Endothelial cell of umbilical vein (primary cell): ENCODE measurements around the gene PFKFB3. TPM values are rescaled to one million over a fixed set of nuclear protein-coding genes. Genes with fewer than 3 reads are reported as not detected.

Source experiments
- BruUV-seq: library from RNA; stranded (reverse); fragments of 400-500 nt; replicated peaks from 2 replicates; lab custom pipeline; 2021; lab: Mats Ljungman, UMichigan
- CTCF ChIA-PET: fragments of 300-600, 350-600 bp; sonication (Branson Sonifier 250); formaldehyde crosslinking; loops from one replicate; lab custom pipeline; 2021; ENCODE audit warnings: antibody characterized with exemption, inconsistent platforms; lab: Charles Lee
- POLR2A ChIA-PET: fragments of 300-600, 350-600 bp; sonication (Branson Sonifier 250); formaldehyde crosslinking; loops from one replicate; lab custom pipeline; 2021; ENCODE audit warnings: antibody characterized with exemption, inconsistent platforms; lab: Charles Lee
- DNase-seq: peaks from one replicate; pipeline ENCODE4 v3.0.0-alpha.2; 2011; ENCODE audit warnings: low read depth, low spot score
- FAIRE-seq: peaks from 2 replicates; lab custom pipeline; 2011; peaks lifted over from hg19 to GRCh38; lab: Jason Lieb, UNC
- H2AFZ ChIP-seq: 2 replicates; pipeline ENCODE4 v1.6.0; 2012; ENCODE audit warnings: low read depth, low read length, control low read depth, inconsistent platforms
- H3K27ac ChIP-seq: 2 replicates; pipeline ENCODE4 v1.5.1; 2011; ENCODE audit warnings: low read depth, mild to moderate bottlenecking, control low read depth, low read length, moderate library complexity; ENCODE audit not compliant: insufficient read depth
- H3K27me3 ChIP-seq, 2 experiments: 2 replicates each; pipeline versions ENCODE4 v1.6.0 to v1.6.1; 2011; ENCODE audit warnings: low read length in 2 of 2, mixed read lengths in 1 of 2; ENCODE audit not compliant: control insufficient read depth in 2 of 2, insufficient read depth in 2 of 2
- H3K36me3 ChIP-seq, 2 experiments: 2 replicates in 1 of 2; 3 replicates in 1 of 2; pipeline ENCODE4 v1.5.1; 2011; ENCODE audit warnings: low read length in 2 of 2, mild to moderate bottlenecking in 1 of 2, moderate library complexity in 1 of 2; ENCODE audit not compliant: control insufficient read depth in 2 of 2, insufficient read depth in 2 of 2; ENCODE audit errors: extremely low read depth in 1 of 2
- H3K4me1 ChIP-seq: 3 replicates; pipeline ENCODE4 v1.5.1; 2011; ENCODE audit warnings: mild to moderate bottlenecking, low read length; ENCODE audit not compliant: control insufficient read depth, insufficient read depth; ENCODE audit errors: extremely low read depth
- H3K4me2 ChIP-seq: 2 replicates; pipeline ENCODE4 v1.6.1; 2011; ENCODE audit warnings: low read length, control low read depth, mixed read lengths; ENCODE audit not compliant: insufficient read depth
- H3K4me3 ChIP-seq, 3 experiments: fragments of 200-600 bp in 1 of 3; sonication (generic), shearing (Covaris generic) in 1 of 3; replicated peaks in 1 of 3; 2 replicates each; pipeline ENCODE4 v1.5.1; 2011 to 2016; ENCODE audit warnings: control low read depth in 3 of 3, low read length in 3 of 3, mild to moderate bottlenecking in 2 of 3, inconsistent platforms in 1 of 3, low read depth in 1 of 3, moderate library complexity in 1 of 3; ENCODE audit not compliant: insufficient read depth in 1 of 3
- H3K79me2 ChIP-seq: 2 replicates; pipeline ENCODE4 v1.6.0; 2012; ENCODE audit warnings: low read length, inconsistent platforms; ENCODE audit not compliant: control insufficient read depth, insufficient read depth
- H3K9ac ChIP-seq: replicated peaks from 2 replicates; pipeline ENCODE3; 2011; ENCODE audit warnings: low read length, control low read depth; ENCODE audit not compliant: insufficient read depth; ENCODE audit errors: extremely low read depth
- H3K9me1 ChIP-seq: replicated peaks from 3 replicates; pipeline ENCODE4 v1.6.0; 2011; ENCODE audit warnings: mild to moderate bottlenecking, low read length; ENCODE audit not compliant: control insufficient read depth, insufficient read depth; ENCODE audit errors: extremely low read depth
- H3K9me3 ChIP-seq: replicated peaks from 2 replicates; pipeline ENCODE4 v1.5.1; 2012; ENCODE audit warnings: low read length, inconsistent platforms; ENCODE audit not compliant: control insufficient read depth, insufficient read depth
- H4K20me1 ChIP-seq: replicated peaks from 2 replicates; pipeline ENCODE3; 2011; ENCODE audit warnings: mild to moderate bottlenecking, low read length; ENCODE audit not compliant: control insufficient read depth, insufficient read depth; ENCODE audit errors: extremely low read depth
- EZH2 ChIP-seq: IDR thresholded peaks from 2 replicates; pipeline ENCODE4 v1.6.1; 2012; ENCODE audit warnings: borderline replicate concordance, low read depth, mild to moderate bottlenecking, moderate library complexity, low read length, inconsistent platforms; ENCODE audit not compliant: severe bottlenecking
- FOS ChIP-seq: IDR thresholded peaks from 2 replicates; pipeline ENCODE4 v1.6.1; 2011; ENCODE audit warnings: mild to moderate bottlenecking, low read length, moderate library complexity, borderline replicate concordance; ENCODE audit not compliant: insufficient read depth
- GATA2 ChIP-seq: IDR thresholded peaks from 2 replicates; pipeline ENCODE4 v1.7.0; 2011; ENCODE audit warnings: low read depth, mild to moderate bottlenecking, moderate library complexity, mixed read lengths, low read length; ENCODE audit not compliant: insufficient read length, insufficient read depth
- JUN ChIP-seq: IDR thresholded peaks from 2 replicates; pipeline ENCODE4 v1.6.1; 2011; ENCODE audit warnings: borderline replicate concordance, low read depth; ENCODE audit not compliant: insufficient read length, insufficient read depth
- POLR2A ChIP-seq: IDR thresholded peaks from 2 replicates; pipeline ENCODE4 v1.6.1; 2012; ENCODE audit warnings: low read depth, mild to moderate bottlenecking, control low read depth, low read length
- dilution Hi-C: fragments of 300-500 bp; cut with MboI; formaldehyde crosslinking; loops from one replicate; pipeline ENCODE4 v1.15.0; 2019; ENCODE audit warnings: low sequenced_read_pairs; ENCODE audit not compliant: extremely low pct_ligation_motif_present
- intact Hi-C: fragments of 100-400 bp; cut with micrococcal nuclease; formaldehyde crosslinking; loops from one replicate; pipeline ENCODE4 v1.10.0; 2022
- polyA plus RNA-seq, 4 experiments: library from polyadenylated mRNA; depleted of rRNA in 3 of 4; stranded (reverse) in 3 of 4; unstranded in 1 of 4; fragments of >200 nt; gene quantifications; 2 replicates each; pipeline versions ENCODE4 v1.2.1 to v1.2.3, GENCODE V29; 2011 to 2012; ENCODE audit warnings: missing spikeins in 1 of 4
- total RNA-seq: library from RNA; stranded (reverse); gene quantifications from 2 replicates; pipeline ENCODE4 v1.2.3, GENCODE V29; 2021
- TF ChIP-seq, protein P1 (sequence below): IDR thresholded peaks from 2 replicates; pipeline ENCODE4 v1.6.1; 2011; ENCODE audit not compliant: insufficient read depth, insufficient read length
- TF ChIP-seq, protein P2 (sequence below), 2 donors: IDR thresholded peaks; 1 replicate in 1 of 2; 2 replicates in 1 of 2; pipeline ENCODE4 v1.5.1; 2011; ENCODE audit warnings: low read length in 2 of 2, mild to moderate bottlenecking in 2 of 2, moderate library complexity in 2 of 2, control low read depth in 1 of 2, inconsistent platforms in 1 of 2, low read depth in 1 of 2; ENCODE audit not compliant: insufficient read depth in 1 of 2; ENCODE audit errors: extremely low read depth in 1 of 2

The PFKFB3 gene
- total and polyA plus RNA-seq, 2 donors (not counting 3 experiments of a cell fraction or from before 2014, with no cell fraction given), result 15.8 to 33.7 TPM

DNA sequence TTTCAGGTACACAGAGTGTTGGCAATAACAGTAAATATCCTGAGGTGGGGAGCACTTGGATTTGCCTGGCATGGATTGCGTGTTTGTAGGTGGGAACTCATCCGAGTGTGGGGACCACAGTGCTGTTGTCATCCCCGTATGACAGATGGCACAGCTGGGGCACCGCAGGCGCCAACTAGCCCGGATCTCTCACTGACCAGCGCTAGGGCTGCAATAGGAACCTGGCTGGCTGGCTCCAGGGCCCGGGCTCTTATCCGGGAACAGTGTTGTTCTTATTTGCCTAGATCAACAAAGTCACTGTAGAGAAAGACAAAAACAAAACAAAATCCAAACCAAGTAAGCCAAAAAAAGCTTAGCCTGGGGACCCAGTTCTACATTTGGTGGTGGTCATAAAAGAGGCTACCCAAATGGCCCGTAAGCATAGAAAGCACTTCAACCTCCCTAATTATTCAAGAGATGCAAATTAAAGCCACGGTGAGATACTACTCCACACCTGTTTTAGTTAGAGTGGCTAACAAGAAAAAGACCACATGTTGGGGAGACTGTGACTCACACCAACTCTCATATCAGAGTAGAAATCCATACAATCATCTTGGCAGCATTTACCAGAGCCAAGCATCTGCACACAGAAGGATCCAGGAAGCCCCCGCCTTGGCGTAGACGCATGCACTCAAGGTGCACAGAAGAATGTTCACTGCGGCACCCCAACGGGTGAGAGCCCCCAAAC is 27.2 kb upstream of the PFKFB3 start:
- ChIA-PET CTCF (interaction anchor here (1.2 to 3.6 kb wide), 2 partner anchors 27 to 226 kb away, joined by 6 to 15 read pairs; partner anchors contain the start of gene PFKFB3), POLR2A (no interaction called here)
- H3K36me3 ChIP-seq, result peaks cover 0 to 2% of the 10 kb centered on the region in 2 experiments
- H3K4me3 ChIP-seq, result no peak overlapping the region
- no peak overlapping the region for H3K4me2 ChIP-seq
- TF ChIP-seq FOS, result no peak
- TF ChIP-seq EZH2, result no peak
- TF ChIP-seq, protein P1, sequence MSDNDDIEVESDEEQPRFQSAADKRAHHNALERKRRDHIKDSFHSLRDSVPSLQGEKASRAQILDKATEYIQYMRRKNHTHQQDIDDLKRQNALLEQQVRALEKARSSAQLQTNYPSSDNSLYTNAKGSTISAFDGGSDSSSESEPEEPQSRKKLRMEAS, result no peak
- no peak for TF ChIP-seq GATA2
- TF ChIP-seq POLR2A, result no peak
- no peak for TF ChIP-seq JUN
- TF ChIP-seq, protein P2, sequence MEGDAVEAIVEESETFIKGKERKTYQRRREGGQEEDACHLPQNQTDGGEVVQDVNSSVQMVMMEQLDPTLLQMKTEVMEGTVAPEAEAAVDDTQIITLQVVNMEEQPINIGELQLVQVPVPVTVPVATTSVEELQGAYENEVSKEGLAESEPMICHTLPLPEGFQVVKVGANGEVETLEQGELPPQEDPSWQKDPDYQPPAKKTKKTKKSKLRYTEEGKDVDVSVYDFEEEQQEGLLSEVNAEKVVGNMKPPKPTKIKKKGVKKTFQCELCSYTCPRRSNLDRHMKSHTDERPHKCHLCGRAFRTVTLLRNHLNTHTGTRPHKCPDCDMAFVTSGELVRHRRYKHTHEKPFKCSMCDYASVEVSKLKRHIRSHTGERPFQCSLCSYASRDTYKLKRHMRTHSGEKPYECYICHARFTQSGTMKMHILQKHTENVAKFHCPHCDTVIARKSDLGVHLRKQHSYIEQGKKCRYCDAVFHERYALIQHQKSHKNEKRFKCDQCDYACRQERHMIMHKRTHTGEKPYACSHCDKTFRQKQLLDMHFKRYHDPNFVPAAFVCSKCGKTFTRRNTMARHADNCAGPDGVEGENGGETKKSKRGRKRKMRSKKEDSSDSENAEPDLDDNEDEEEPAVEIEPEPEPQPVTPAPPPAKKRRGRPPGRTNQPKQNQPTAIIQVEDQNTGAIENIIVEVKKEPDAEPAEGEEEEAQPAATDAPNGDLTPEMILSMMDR (IDR thresholded peaks at IDR 0.05; ENCODE audit: extremely low read depth in 1 of 2, insufficient read depth in 1 of 2, low read depth in 1 of 2, low read length in 2 of 2), result no peak
- no peaks in the 10 kb centered on the region for H3K9me1 ChIP-seq
- H3K9ac ChIP-seq, result no peak overlapping the region
- DNase-seq (no peak), FAIRE-seq (no peak)
- no peak overlapping the region for H2AFZ ChIP-seq
- no peaks in the 10 kb centered on the region for H3K9me3 ChIP-seq
- H3K4me1 ChIP-seq, result peaks cover 32% of the 10 kb centered on the region
- H3K79me2 ChIP-seq, result peaks cover 54% of the 10 kb centered on the region
- H3K27ac ChIP-seq, result no peak overlapping the region
- no TSS peak for BruUV-seq
- intact Hi-C loops (no loop called here), dilution Hi-C loops (no loop called here)
- H3K27me3 ChIP-seq, result no peaks in the 10 kb centered on the region
- peaks cover 2% of the 10 kb centered on the region for H4K20me1 ChIP-seq
